GM21515 (cell line): Measurements from ENCODE around the gene SAMD13.

Experiments used
- ATAC-seq: cut with Tn5 transposase; IDR thresholded peaks from one replicate; pipeline ENCODE4 v1.9.1; 2021; ENCODE audit not compliant: unreplicated experiment

The SAMD13 gene

GRCh38 chr1:84301004-84301784, at the start of gene SAMD13:
Gene SAMD13 (plus strand): TSS chr1:84301708. CDS start chr1:84303235, 1,527 bp downstream.
- ATAC-seq, result no peak

GRCh38 chr1:84253036-84253435, 48.5 kb upstream of the SAMD13 start:
- no peak for ATAC-seq

- ATAC-seq, result no peak
Measured at GRCh38 chr1:84253891-84254290, 47.6 kb upstream of the SAMD13 start.

GRCh38 chr1:84254703-84255238, 46.7 kb upstream of the SAMD13 start:
- ATAC-seq, result no peak

GRCh38 chr1:84255582-84255981, 45.9 kb upstream of the SAMD13 start:
- ATAC-seq, result no peak

GRCh38 chr1:84257617-84258016, 43.9 kb upstream of the SAMD13 start:
- no peak for ATAC-seq

GRCh38 chr1:84259376-84259775, 42.1 kb upstream of the SAMD13 start:
- no peak for ATAC-seq

GRCh38 chr1:84259989-84260388, 41.5 kb upstream of the SAMD13 start:
- no peak for ATAC-seq

- ATAC-seq, result no peak
Measured at GRCh38 chr1:84260852-84261518, 40.5 kb upstream of the SAMD13 start.

GRCh38 chr1:84264961-84265360, 36.5 kb upstream of the SAMD13 start:
- ATAC-seq, result no peak

- no peak for ATAC-seq
Measured at GRCh38 chr1:84265867-84266266, 35.6 kb upstream of the SAMD13 start.

GRCh38 chr1:84266748-84267147, 34.8 kb upstream of the SAMD13 start:
- ATAC-seq, result no peak

GRCh38 chr1:84267476-84267875, 34.0 kb upstream of the SAMD13 start:
- ATAC-seq, result no peak

- no peak for ATAC-seq
Measured at GRCh38 chr1:84268346-84268745, 33.2 kb upstream of the SAMD13 start.

GRCh38 chr1:84269306-84269705, 32.2 kb upstream of the SAMD13 start:
- no peak for ATAC-seq

GRCh38 chr1:84271441-84272151, 29.9 kb upstream of the SAMD13 start:
- ATAC-seq, result peak; percentile 98

- ATAC-seq, result no peak
Measured at GRCh38 chr1:84272401-84272800, 29.1 kb upstream of the SAMD13 start.

GRCh38 chr1:84277343-84278059, 24.0 kb upstream of the SAMD13 start:
- ATAC-seq, result no peak

GRCh38 chr1:84278905-84279304, 22.6 kb upstream of the SAMD13 start:
- no peak for ATAC-seq

GRCh38 chr1:84280912-84281311, 20.6 kb upstream of the SAMD13 start:
- ATAC-seq, result no peak

GRCh38 chr1:84282780-84283333, 18.7 kb upstream of the SAMD13 start:
- ATAC-seq, result no peak
